HCT116 (cell line): ENCODE results near the gene SC5D. TPM values are rescaled to one million over a fixed set of nuclear protein-coding genes. Genes with fewer than 3 reads are reported as not detected.

Experiments used
- ATAC-seq: fragments of 200-7000 bp; cut with Tn5 transposase; 2 replicates; pipeline ENCODE4 v1.9.1; 2020; ENCODE audit warnings: mild to moderate bottlenecking, moderate library complexity
- BruUV-seq: library from RNA; stranded (reverse); fragments of 400-500 nt; replicated peaks from 2 replicates; lab custom pipeline; 2021; lab: Mats Ljungman, UMichigan
- CTCF ChIA-PET: fragments of 300-600 bp; sonication (Branson Sonifier 250); formaldehyde crosslinking; loops from one replicate; lab custom pipeline; 2021; ENCODE audit warnings: antibody characterized with exemption; lab: Charles Lee
- POLR2A ChIA-PET: fragments of 300-600, 350-600 bp; sonication (Branson Sonifier 250); formaldehyde crosslinking; loops from one replicate; lab custom pipeline; 2021; ENCODE audit warnings: antibody characterized with exemption; lab: Charles Lee
- RAD21 ChIA-PET, 2 experiments: fragments of 300-600 bp; sonication (Branson Sonifier 250); formaldehyde crosslinking; loops; one replicate each; lab custom pipeline; 2023; ENCODE audit warnings: low total read pairs in 2 of 2; ENCODE audit not compliant: uncharacterized antibody in 2 of 2, unreplicated experiment in 2 of 2, low non-redundant PET in 1 of 2; lab: Charles Lee
- DNase-seq: peaks from one replicate; pipeline ENCODE4 v3.0.0-alpha.2; 2010; ENCODE audit warnings: low read depth, low spot score
- H2AFZ ChIP-seq: fragments of 200-600 bp; shearing (Covaris generic), sonication (generic); 2 replicates; pipeline ENCODE4 v1.6.1; 2017; ENCODE audit warnings: low read depth, mixed run types, mixed read lengths, antibody characterized with exemption, low read length; ENCODE audit not compliant: poor library complexity, severe bottlenecking
- H3K27ac ChIP-seq: 2 replicates; pipeline ENCODE4 v1.5.1; 2012; ENCODE audit warnings: low read depth, low read length
- H3K27me3 ChIP-seq: fragments of 200-600 bp; sonication (generic); 2 replicates; pipeline ENCODE4 v1.6.1; 2016; ENCODE audit warnings: mixed run types, low read length, mixed read lengths; ENCODE audit not compliant: insufficient read depth
- H3K36me3 ChIP-seq, 2 experiments: fragments of 200-500 bp in 1 of 2; fragments of 200-600 bp in 1 of 2; sonication (Bioruptor generic) in 1 of 2; sonication (generic) in 1 of 2; 2 replicates each; pipeline versions ENCODE4 v1.5.1 to v1.6.1; 2014 to 2016; ENCODE audit warnings: low read length in 2 of 2, inconsistent platforms in 1 of 2, mixed read lengths in 1 of 2, mixed run types in 1 of 2; ENCODE audit not compliant: insufficient read depth in 2 of 2, control insufficient read depth in 1 of 2
- H3K4me1 ChIP-seq, 2 experiments: fragments of 200-600 bp in 1 of 2; sonication (generic) in 1 of 2; 2 replicates each; pipeline versions ENCODE4 v1.5.1 to v1.6.1; 2012 to 2017; ENCODE audit warnings: low read length in 2 of 2, inconsistent platforms in 1 of 2, mild to moderate bottlenecking in 1 of 2, mixed read lengths in 1 of 2, mixed run types in 1 of 2, moderate library complexity in 1 of 2; ENCODE audit not compliant: insufficient read depth in 2 of 2, control insufficient read depth in 1 of 2
- H3K4me2 ChIP-seq: fragments of 200-600 bp; sonication (generic); 2 replicates; pipeline ENCODE4 v1.6.1; 2017; ENCODE audit warnings: mixed run types, low read length, mixed read lengths
- H3K4me3 ChIP-seq, 2 experiments: fragments of 200-600 bp in 1 of 2; sonication (generic) in 1 of 2; replicated peaks in 1 of 2; 2 replicates each; pipeline ENCODE4 v1.5.1; 2011 to 2016; ENCODE audit warnings: low read length in 2 of 2, control low read depth in 1 of 2, low read depth in 1 of 2, mild to moderate bottlenecking in 1 of 2, mixed read lengths in 1 of 2, mixed run types in 1 of 2
- H3K79me2 ChIP-seq: fragments of 200-600 bp; sonication (generic); 2 replicates; pipeline ENCODE4 v1.6.1; 2017; ENCODE audit warnings: mild to moderate bottlenecking, mixed run types, low read length, moderate library complexity, mixed read lengths; ENCODE audit not compliant: insufficient read depth
- H3K9ac ChIP-seq: fragments of 200-600 bp; sonication (generic); 2 replicates; pipeline ENCODE4 v1.6.1; 2016; ENCODE audit warnings: low read length, mixed read lengths
- H3K9me2 ChIP-seq: fragments of 200-600 bp; sonication (generic), shearing (Covaris generic); 2 replicates; pipeline ENCODE4 v1.6.1; 2017; ENCODE audit warnings: mixed run types, mild to moderate bottlenecking, moderate library complexity; ENCODE audit not compliant: insufficient read depth
- H3K9me3 ChIP-seq, 2 experiments: fragments of 200-500 bp in 1 of 2; fragments of 200-600 bp in 1 of 2; sonication (Bioruptor generic) in 1 of 2; sonication (generic) in 1 of 2; 2 replicates each; pipeline ENCODE4 v1.6.1; 2014 to 2017; ENCODE audit warnings: low read length in 2 of 2, mixed read lengths in 2 of 2, inconsistent platforms in 1 of 2, low read depth in 1 of 2, mild to moderate bottlenecking in 1 of 2, mixed run types in 1 of 2, moderate library complexity in 1 of 2; ENCODE audit not compliant: control insufficient read depth in 1 of 2, insufficient read depth in 1 of 2
- H4K20me1 ChIP-seq: fragments of 200-600 bp; sonication (generic), shearing (Covaris generic); 2 replicates; pipeline ENCODE4 v1.6.1; 2017; ENCODE audit warnings: mixed run types, mild to moderate bottlenecking, moderate library complexity; ENCODE audit not compliant: insufficient read depth
- CBX3 ChIP-seq: IDR thresholded peaks from 2 replicates; pipeline ENCODE4 v1.6.1; 2012; ENCODE audit warnings: low read depth
- CTCF ChIP-seq, 3 experiments: fragments of 200-600 bp in 1 of 3; sonication (generic) in 1 of 3; IDR thresholded peaks in 2 of 3; conservative IDR thresholded peaks in 1 of 3; 2 replicates each; pipeline ENCODE4 v1.5.1; 2012 to 2017; ENCODE audit warnings: low read depth in 2 of 3, low read length in 2 of 3, antibody characterized with exemption in 1 of 3, borderline replicate concordance in 1 of 3, control low read depth in 1 of 3, mild to moderate bottlenecking in 1 of 3, mixed read lengths in 1 of 3, mixed run types in 1 of 3, moderate library complexity in 1 of 3; ENCODE audit not compliant: insufficient read depth in 1 of 3
- EGR1 ChIP-seq: IDR thresholded peaks from 2 replicates; pipeline ENCODE4 v1.6.1; 2012; ENCODE audit warnings: low read depth
- ELF1 ChIP-seq: IDR thresholded peaks from 2 replicates; pipeline ENCODE4 v1.6.1; 2012; ENCODE audit warnings: low read depth, borderline replicate concordance
- EZH2 ChIP-seq: fragments of 200-600 bp; sonication (generic); IDR thresholded peaks from 2 replicates; pipeline ENCODE4 v1.6.1; 2017; ENCODE audit warnings: antibody characterized with exemption, mixed run types
- EZH2phosphoT487 ChIP-seq: fragments of 200-600 bp; IDR thresholded peaks from 2 replicates; pipeline ENCODE4 v1.6.1; 2018; ENCODE audit warnings: antibody characterized with exemption, borderline replicate concordance
- FOSL1 ChIP-seq: IDR thresholded peaks from 2 replicates; pipeline ENCODE4 v1.6.1; 2012; ENCODE audit warnings: low read depth
- POLR2A ChIP-seq: IDR thresholded peaks from 2 replicates; pipeline ENCODE4 v1.7.0; 2011; ENCODE audit warnings: borderline replicate concordance; ENCODE audit not compliant: insufficient read depth, insufficient read length; ENCODE audit errors: extremely low read depth
- POLR2AphosphoS5 ChIP-seq: IDR thresholded peaks from 2 replicates; pipeline ENCODE4 v1.6.1; 2011; ENCODE audit warnings: mild to moderate bottlenecking, low read depth, low read length, moderate library complexity
- RAD21 ChIP-seq: IDR thresholded peaks from 2 replicates; pipeline ENCODE4 v1.6.1; 2012; ENCODE audit warnings: low read depth, mild to moderate bottlenecking
- REST ChIP-seq: IDR thresholded peaks from 2 replicates; pipeline ENCODE4 v1.6.1; 2012; ENCODE audit warnings: low read depth
- SP1 ChIP-seq: IDR thresholded peaks from 2 replicates; pipeline ENCODE4 v1.6.1; 2012; ENCODE audit warnings: low read depth
- SRF ChIP-seq: IDR thresholded peaks from 2 replicates; pipeline ENCODE4 v1.6.1; 2012; ENCODE audit warnings: low read depth
- intact Hi-C: fragments of 100-400 bp; cut with micrococcal nuclease; formaldehyde crosslinking; loops from 2 replicates; pipeline ENCODE4 v1.10.0; 2022
- total RNA-seq: library from RNA; stranded (reverse); gene quantifications from one replicate; pipeline ENCODE4 v1.2.1, GENCODE V29; 2021; ENCODE audit not compliant: unreplicated experiment
- TF ChIP-seq, protein P1 (sequence below): IDR thresholded peaks from 2 replicates; pipeline ENCODE4 v1.6.1; 2011; ENCODE audit warnings: mild to moderate bottlenecking, low read length, moderate library complexity; ENCODE audit not compliant: insufficient replicate concordance; ENCODE audit errors: extremely low read depth

Gene SC5D
- total RNA-seq, 1 experiment from 2014 or later = 24.1 TPM

GRCh38 chr11:121255473-121256125 is 37.0 kb upstream of the SC5D start:
- Histone ChIP-seq H3K27ac (no peak overlapping the region), H3K79me2 (no peaks in the 10 kb centered on the region), H3K9ac (no peak overlapping the region), H3K36me3 (no peaks in the 10 kb centered on the region), H3K9me2 (no peaks in the 10 kb centered on the region), H4K20me1 (no peaks in the 10 kb centered on the region), H3K27me3 (no peaks in the 10 kb centered on the region), H3K4me3 (no peak overlapping the region), H3K4me1 (no peaks in the 10 kb centered on the region), H3K9me3 (peaks cover 0 to 3% of the 10 kb centered on the region in 2 experiments; a peak in 1 of 4 replicates), H3K4me2 (no peak overlapping the region), H2AFZ (no peak overlapping the region)
- ATAC-seq = no peak
- ChIA-PET CTCF (no interaction called here), RAD21 (no interaction called here), POLR2A (no interaction called here)
- no peak for TF ChIP-seq EZH2phosphoT487
- TF ChIP-seq SP1 = no peak
- no peak for TF ChIP-seq ELF1
- no peak for TF ChIP-seq POLR2A
- TF ChIP-seq, protein P1, sequence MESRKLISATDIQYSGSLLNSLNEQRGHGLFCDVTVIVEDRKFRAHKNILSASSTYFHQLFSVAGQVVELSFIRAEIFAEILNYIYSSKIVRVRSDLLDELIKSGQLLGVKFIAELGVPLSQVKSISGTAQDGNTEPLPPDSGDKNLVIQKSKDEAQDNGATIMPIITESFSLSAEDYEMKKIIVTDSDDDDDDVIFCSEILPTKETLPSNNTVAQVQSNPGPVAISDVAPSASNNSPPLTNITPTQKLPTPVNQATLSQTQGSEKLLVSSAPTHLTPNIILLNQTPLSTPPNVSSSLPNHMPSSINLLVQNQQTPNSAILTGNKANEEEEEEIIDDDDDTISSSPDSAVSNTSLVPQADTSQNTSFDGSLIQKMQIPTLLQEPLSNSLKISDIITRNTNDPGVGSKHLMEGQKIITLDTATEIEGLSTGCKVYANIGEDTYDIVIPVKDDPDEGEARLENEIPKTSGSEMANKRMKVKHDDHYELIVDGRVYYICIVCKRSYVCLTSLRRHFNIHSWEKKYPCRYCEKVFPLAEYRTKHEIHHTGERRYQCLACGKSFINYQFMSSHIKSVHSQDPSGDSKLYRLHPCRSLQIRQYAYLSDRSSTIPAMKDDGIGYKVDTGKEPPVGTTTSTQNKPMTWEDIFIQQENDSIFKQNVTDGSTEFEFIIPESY = no peak
- TF ChIP-seq FOSL1 = no peak
- no peak for TF ChIP-seq CTCF (IDR thresholded peaks at IDR 0.05 in 2 of 3, conservative IDR thresholded peaks at IDR 0.05 in 1 of 3; ENCODE audit: borderline replicate concordance in 1 of 3, insufficient read depth in 1 of 3, low read depth in 2 of 3, low read length in 2 of 3)
- no peak for TF ChIP-seq SRF
- no peak for TF ChIP-seq CBX3
- TF ChIP-seq REST = no peak
- no peak for TF ChIP-seq POLR2AphosphoS5
- TF ChIP-seq EZH2 = no peak
- no peak for TF ChIP-seq RAD21
- TF ChIP-seq EGR1 = no peak
- intact Hi-C loops = no loop called here
- DNase-seq = no peak
- BruUV-seq = no TSS peak
